ENCODE measurements around the gene LAD1. TPM values are rescaled to one million over a fixed set of nuclear protein-coding genes. Genes with fewer than 3 reads are reported as not detected.

LAD1 gene
- total RNA-seq, 1 donor from 2014 or later: 0.43 TPM

DNA sequence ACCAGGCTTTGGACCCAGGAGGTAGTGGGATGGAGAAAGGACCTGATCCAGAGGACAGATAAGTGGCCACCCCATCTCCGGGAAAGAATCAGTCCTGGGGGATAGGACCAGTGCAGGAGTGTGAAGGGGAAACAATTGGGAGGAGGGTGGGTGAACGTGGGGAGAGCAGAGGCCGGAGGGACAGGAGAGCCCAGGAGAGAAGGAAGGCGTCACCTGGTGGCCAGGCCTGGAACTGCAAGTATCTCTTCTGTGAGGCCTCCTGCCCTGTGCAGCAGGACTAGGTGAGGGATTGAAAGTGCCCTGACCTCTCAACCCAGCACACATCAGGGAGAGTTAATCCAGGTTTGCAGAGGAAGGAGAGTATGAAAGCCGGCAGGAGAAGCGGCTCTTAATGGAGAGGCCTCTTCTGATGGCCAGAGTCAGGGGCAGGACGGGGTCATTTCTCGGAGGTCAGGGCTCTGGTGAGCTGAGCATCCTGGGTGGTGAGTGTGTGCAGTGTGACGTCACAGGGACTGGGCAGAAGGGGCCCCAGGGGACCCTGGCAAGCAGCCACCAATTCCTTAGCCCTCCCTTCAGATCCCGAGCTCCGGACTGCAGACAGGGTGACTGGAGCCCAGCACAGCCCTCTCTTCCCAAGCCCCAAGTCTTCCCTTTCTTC, 9.2 kb upstream of the LAD1 start:
- Histone ChIP-seq H3K27me3 (no peaks in the 10 kb centered on the region), H3K4me3 (no peak overlapping the region), H3K4me1 (no peaks in the 10 kb centered on the region), H3K27ac (no peak overlapping the region), H3K36me3 (no peaks in the 10 kb centered on the region), H3K9me3 (no peaks in the 10 kb centered on the region)
- TF ChIP-seq, protein P1, sequence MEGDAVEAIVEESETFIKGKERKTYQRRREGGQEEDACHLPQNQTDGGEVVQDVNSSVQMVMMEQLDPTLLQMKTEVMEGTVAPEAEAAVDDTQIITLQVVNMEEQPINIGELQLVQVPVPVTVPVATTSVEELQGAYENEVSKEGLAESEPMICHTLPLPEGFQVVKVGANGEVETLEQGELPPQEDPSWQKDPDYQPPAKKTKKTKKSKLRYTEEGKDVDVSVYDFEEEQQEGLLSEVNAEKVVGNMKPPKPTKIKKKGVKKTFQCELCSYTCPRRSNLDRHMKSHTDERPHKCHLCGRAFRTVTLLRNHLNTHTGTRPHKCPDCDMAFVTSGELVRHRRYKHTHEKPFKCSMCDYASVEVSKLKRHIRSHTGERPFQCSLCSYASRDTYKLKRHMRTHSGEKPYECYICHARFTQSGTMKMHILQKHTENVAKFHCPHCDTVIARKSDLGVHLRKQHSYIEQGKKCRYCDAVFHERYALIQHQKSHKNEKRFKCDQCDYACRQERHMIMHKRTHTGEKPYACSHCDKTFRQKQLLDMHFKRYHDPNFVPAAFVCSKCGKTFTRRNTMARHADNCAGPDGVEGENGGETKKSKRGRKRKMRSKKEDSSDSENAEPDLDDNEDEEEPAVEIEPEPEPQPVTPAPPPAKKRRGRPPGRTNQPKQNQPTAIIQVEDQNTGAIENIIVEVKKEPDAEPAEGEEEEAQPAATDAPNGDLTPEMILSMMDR (IDR thresholded peaks at IDR 0.05): peak; percentile 56 to 79 (median 79)
- DNase-seq (ENCODE audit: low spot score in 2 of 2): peak in 1 of 2 donors; percentile 73
- intact Hi-C loops (cut with DNase I): no loop called here

- Histone ChIP-seq H3K4me1 (no peaks in the 10 kb centered on the region), H3K4me3 (no peak overlapping the region), H3K36me3 (no peaks in the 10 kb centered on the region), H3K27me3 (no peaks in the 10 kb centered on the region), H3K9me3 (no peaks in the 10 kb centered on the region), H3K27ac (no peak overlapping the region)
- TF ChIP-seq, protein P1 (IDR thresholded peaks at IDR 0.05): no peak
- intact Hi-C loops (cut with DNase I): no loop called here
- DNase-seq (ENCODE audit: low spot score in 2 of 2): no peak
These were observed 7.8 kb upstream of the LAD1 start for GRCh38 chr1:201406831-201407406.

DNA sequence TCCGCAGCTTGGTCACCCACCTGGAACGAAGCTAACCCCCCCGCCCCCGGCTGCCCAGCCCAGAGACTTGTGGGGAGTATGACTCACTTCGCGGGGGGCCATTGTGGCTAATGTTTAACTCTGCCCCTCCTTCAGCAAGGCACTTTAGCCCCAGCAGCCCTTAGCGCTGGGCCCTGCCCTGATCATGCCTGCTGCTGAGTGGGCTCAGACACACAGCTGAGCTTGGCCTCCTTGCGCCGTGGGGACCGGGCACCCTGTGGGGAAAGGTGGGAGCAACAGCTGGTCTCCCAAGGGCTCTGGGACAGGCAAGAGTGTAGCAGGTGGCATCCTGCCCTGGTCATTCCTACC, 6.3 kb upstream of the LAD1 start:
- Histone ChIP-seq H3K9me3 (no peaks in the 10 kb centered on the region), H3K4me1 (no peaks in the 10 kb centered on the region), H3K4me3 (no peak overlapping the region), H3K36me3 (no peaks in the 10 kb centered on the region), H3K27ac (no peak overlapping the region), H3K27me3 (no peaks in the 10 kb centered on the region)
- TF ChIP-seq, protein P1 (IDR thresholded peaks at IDR 0.05): no peak
- no peak for DNase-seq (ENCODE audit: low spot score in 2 of 2)
- intact Hi-C loops (cut with DNase I): no loop called here

DNA sequence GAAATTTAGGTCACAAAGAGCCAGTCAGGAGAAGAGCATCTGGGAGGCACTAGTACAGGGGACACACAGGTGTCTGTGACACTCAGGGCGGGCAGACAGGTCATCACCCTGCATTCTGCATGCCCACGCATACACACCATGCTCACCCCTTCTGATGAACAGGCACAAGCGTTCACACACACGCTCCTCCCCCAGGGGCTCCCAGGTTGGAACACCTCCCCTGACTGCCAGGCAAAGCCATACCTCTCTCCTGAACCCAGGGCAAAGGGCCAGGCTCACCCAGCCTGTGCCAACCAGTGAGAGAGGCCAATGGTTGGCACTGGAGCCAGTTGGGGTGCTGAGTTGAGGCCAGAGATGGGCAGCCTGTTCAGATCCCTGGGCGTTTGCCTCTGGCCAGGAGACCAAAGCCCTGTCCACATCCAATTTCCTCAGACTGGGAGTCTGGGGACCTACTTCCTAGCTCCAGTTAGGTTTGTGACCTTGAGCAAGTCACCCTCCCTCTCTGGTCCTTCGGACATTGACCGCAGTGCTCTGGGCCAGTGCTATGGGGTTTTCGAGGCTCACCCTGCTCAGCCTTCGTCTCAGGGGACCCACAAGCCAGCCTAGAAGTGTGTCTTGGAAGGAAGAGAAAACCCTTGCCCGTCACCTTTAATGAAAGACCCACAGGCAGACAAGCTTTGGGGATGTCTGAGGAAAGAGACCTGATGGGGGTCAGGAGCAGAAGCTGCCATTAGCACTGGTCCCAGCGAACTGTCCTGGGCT, 5.8 kb upstream of the LAD1 start:
- intact Hi-C loops (cut with DNase I): no loop called here
- no peaks in the 10 kb centered on the region for H3K27me3 ChIP-seq
- no peaks in the 10 kb centered on the region for H3K4me1 ChIP-seq
- no peaks in the 10 kb centered on the region for H3K36me3 ChIP-seq
- no peak overlapping the region for H3K27ac ChIP-seq
- H3K9me3 ChIP-seq: no peaks in the 10 kb centered on the region
- TF ChIP-seq, protein P1 (IDR thresholded peaks at IDR 0.05): no peak
- H3K4me3 ChIP-seq: no peak overlapping the region
- no peak for DNase-seq (ENCODE audit: low spot score in 2 of 2)

- TF ChIP-seq, protein P1 (IDR thresholded peaks at IDR 0.05): no peak
- no peaks in the 10 kb centered on the region for H3K9me3 ChIP-seq
- H3K27ac ChIP-seq: no peak overlapping the region
- intact Hi-C loops (cut with DNase I): no loop called here
- H3K4me1 ChIP-seq: peaks cover 0 to 6% of the 10 kb centered on the region in 2 donors
- H3K36me3 ChIP-seq: no peaks in the 10 kb centered on the region
- DNase-seq (ENCODE audit: low spot score in 2 of 2): no peak
- no peak overlapping the region for H3K4me3 ChIP-seq
- peaks cover 8% of the 10 kb centered on the region for H3K27me3 ChIP-seq
These were observed 4.9 kb upstream of the LAD1 start for GRCh38 chr1:201404055-201404454.

Measured in ascending aorta (tissue), 2 donors.